SU-DHL-6 (cell line): ENCODE measurements around the gene KYNU.
A peak's percentile ranks its signal among the peaks of the same experiment; 100 is the strongest.
"Not testable (repeated sequence)": the region's sequence is repeated elsewhere in the genome, so short reads cannot be mapped to it uniquely, and the experiment has no call there.

Source experiments
- H2AFZ ChIP-seq: fragments of 200-600 bp; sonication (generic); 2 replicates; pipeline ENCODE4 v1.6.1; 2014; ENCODE audit warnings: low read depth, mild to moderate bottlenecking, moderate library complexity, mixed read lengths, antibody characterized with exemption, low read length; ENCODE audit not compliant: severe bottlenecking
- H3F3A ChIP-seq: fragments of 200-600 bp; shearing (Covaris generic); 2 replicates; pipeline ENCODE4 v1.6.0; 2016; ENCODE audit warnings: antibody characterized with exemption, mild to moderate bottlenecking; ENCODE audit not compliant: insufficient read depth
- H3K27ac ChIP-seq: fragments of 200-600 bp; sonication (generic); 2 replicates; pipeline ENCODE4 v1.5.1; 2016; ENCODE audit warnings: low read depth, mild to moderate bottlenecking, low read length, moderate library complexity, mixed read lengths
- H3K27me3 ChIP-seq: fragments of 200-600 bp; sonication (generic), shearing (Covaris generic); 2 replicates; pipeline ENCODE4 v1.6.0; 2014; ENCODE audit warnings: mild to moderate bottlenecking, low read length
- H3K36me3 ChIP-seq: fragments of 200-600 bp; sonication (generic); 2 replicates; pipeline ENCODE4 v1.6.1; 2014; ENCODE audit warnings: mild to moderate bottlenecking, low read length, mixed read lengths
- H3K4me2 ChIP-seq: fragments of 300-600, 200-600 bp; shearing (Covaris generic), sonication (generic); 2 replicates; pipeline ENCODE4 v1.6.0; 2014; ENCODE audit warnings: low read length, low read depth, mild to moderate bottlenecking; ENCODE audit not compliant: poor library complexity, severe bottlenecking
- H3K4me3 ChIP-seq: fragments of 200-600 bp; sonication (generic); 2 replicates; pipeline ENCODE4 v1.5.1; 2014; ENCODE audit warnings: antibody characterized with exemption, low read length, mild to moderate bottlenecking, mixed read lengths; ENCODE audit not compliant: insufficient read depth, poor library complexity, severe bottlenecking
- H3K79me2 ChIP-seq: fragments of 200-600 bp; sonication (generic); 2 replicates; pipeline ENCODE4 v1.6.1; 2014; ENCODE audit warnings: mild to moderate bottlenecking, low read length, moderate library complexity; ENCODE audit not compliant: insufficient read depth
- H3K9ac ChIP-seq: fragments of 200-600 bp; sonication (generic); 2 replicates; pipeline ENCODE4 v1.7.0; 2014; ENCODE audit warnings: mild to moderate bottlenecking, low read length
- H3K9me2 ChIP-seq: fragments of 200-600 bp; sonication (generic); replicated peaks from 2 replicates; pipeline ENCODE4 v1.6.1; 2014; ENCODE audit warnings: low read length; ENCODE audit not compliant: insufficient read depth
- H3K9me3 ChIP-seq: fragments of 200-600 bp; sonication (generic); 2 replicates; pipeline ENCODE4 v1.6.1; 2014; ENCODE audit warnings: low read length, mixed read lengths; ENCODE audit not compliant: insufficient read depth
- H4K20me1 ChIP-seq: fragments of 200-600 bp; sonication (generic); 2 replicates; pipeline ENCODE4 v1.6.1; 2014; ENCODE audit warnings: low read depth, mild to moderate bottlenecking, antibody characterized with exemption, low read length, moderate library complexity, mixed read lengths
- CTCF ChIP-seq: fragments of 200-600 bp; sonication (generic); IDR thresholded peaks from one replicate; pipeline ENCODE4 v1.5.1; 2017; ENCODE audit warnings: antibody characterized with exemption, mild to moderate bottlenecking, low read length, moderate library complexity; ENCODE audit not compliant: insufficient read depth, poor library complexity, severe bottlenecking
- EZH2phosphoT487 ChIP-seq: fragments of 200-600 bp; sonication (generic), shearing (Covaris generic); conservative IDR thresholded peaks from 2 replicates; pipeline ENCODE4 v1.6.1; 2018; ENCODE audit warnings: mild to moderate bottlenecking, antibody characterized with exemption, low read length, moderate library complexity, mixed read lengths

Gene KYNU

GRCh38 chr2:142892715-142893114, 15.3 kb downstream of the KYNU start:
- Histone ChIP-seq H3F3A (no peaks in the 10 kb centered on the region), H3K36me3 (peaks cover 12% of the 10 kb centered on the region; the same call in 1 of the 2 replicates), H3K79me2 (no peaks in the 10 kb centered on the region), H2AFZ (no peak overlapping the region), H3K9ac (no peak overlapping the region), H3K9me2 (no peaks in the 10 kb centered on the region), H4K20me1 (no peaks in the 10 kb centered on the region), H3K9me3 (no peaks in the 10 kb centered on the region), H3K4me2 (peak overlapping the region; percentile 3), H3K27me3 (no peaks in the 10 kb centered on the region), H3K27ac (no peak overlapping the region), H3K4me3 (no peak overlapping the region)
- TF ChIP-seq CTCF, result no peak
- TF ChIP-seq EZH2phosphoT487, result no peak

- Histone ChIP-seq H3K4me3 (no peak overlapping the region), H3K9ac (no peak overlapping the region), H3K9me3 (no peaks in the 10 kb centered on the region), H2AFZ (no peak overlapping the region), H3K27me3 (no peaks in the 10 kb centered on the region), H3K9me2 (no peaks in the 10 kb centered on the region), H3K4me2 (no peak overlapping the region), H3K79me2 (no peaks in the 10 kb centered on the region), H3K27ac (no peak overlapping the region), H4K20me1 (no peaks in the 10 kb centered on the region), H3F3A (no peaks in the 10 kb centered on the region), H3K36me3 (peaks cover 10% of the 10 kb centered on the region; the same call in 1 of the 2 replicates)
- no peak for TF ChIP-seq CTCF
Observed at GRCh38 chr2:142893241-142893640, 15.8 kb downstream of the KYNU start.

GRCh38 chr2:142897807-142898206, 20.3 kb downstream of the KYNU start:
- H3K79me2 ChIP-seq, result no peaks in the 10 kb centered on the region
- H3K4me3 ChIP-seq, result no peak overlapping the region
- no peak overlapping the region for H3K9ac ChIP-seq
- no peak overlapping the region for H3K4me2 ChIP-seq
- H3K9me2 ChIP-seq, result no peaks in the 10 kb centered on the region
- no peaks in the 10 kb centered on the region for H3K27me3 ChIP-seq
- peaks cover 10% of the 10 kb centered on the region; the same call in 1 of the 2 replicates for H3K36me3 ChIP-seq
- no peaks in the 10 kb centered on the region for H4K20me1 ChIP-seq
- H3F3A ChIP-seq, result no peaks in the 10 kb centered on the region
- H2AFZ ChIP-seq, result no peak overlapping the region
- TF ChIP-seq CTCF (no peak), EZH2phosphoT487 (no peak)
- no peaks in the 10 kb centered on the region for H3K9me3 ChIP-seq
- H3K27ac ChIP-seq, result no peak overlapping the region

GRCh38 chr2:142900327-142900726, 22.9 kb downstream of the KYNU start:
- H3K4me3 ChIP-seq, H3K4me2 ChIP-seq, H3K27ac ChIP-seq, H3F3A ChIP-seq, H3K9me3 ChIP-seq, H3K9ac ChIP-seq, H2AFZ ChIP-seq, H3K27me3 ChIP-seq, H3K9me2 ChIP-seq, H3K79me2 ChIP-seq, H4K20me1 ChIP-seq, H3K36me3 ChIP-seq: not testable (repeated sequence)
